ENCODE data around the gene A1BG. TPM values are rescaled to one million over a fixed set of nuclear protein-coding genes. Genes with fewer than 3 reads are reported as not detected.

A1BG gene
- total RNA-seq, 1 donor from 2014 or later: 31.5 TPM

DNA sequence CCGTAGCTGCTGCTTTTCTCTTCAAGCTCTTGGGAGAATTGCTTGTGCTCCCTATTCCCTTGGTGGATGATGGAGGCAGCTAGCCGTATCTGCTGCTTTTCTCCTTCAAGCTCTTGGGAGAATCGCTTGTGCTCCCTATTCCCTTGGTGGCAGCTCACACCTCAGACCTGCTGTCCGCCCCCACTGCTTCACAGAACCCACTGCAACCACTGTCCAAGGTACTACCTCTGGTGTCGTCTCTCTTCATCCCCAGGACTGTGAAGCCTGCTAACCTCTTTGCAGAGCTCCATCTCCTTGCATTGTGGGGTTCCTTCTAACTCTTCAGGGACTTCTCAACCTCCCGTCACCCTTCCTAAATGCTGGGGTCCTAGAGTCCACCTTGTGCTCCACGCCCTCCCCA is 52.7 kb downstream of the A1BG start:
- no peak for DNase-seq (ENCODE audit: low read depth)

DNA sequence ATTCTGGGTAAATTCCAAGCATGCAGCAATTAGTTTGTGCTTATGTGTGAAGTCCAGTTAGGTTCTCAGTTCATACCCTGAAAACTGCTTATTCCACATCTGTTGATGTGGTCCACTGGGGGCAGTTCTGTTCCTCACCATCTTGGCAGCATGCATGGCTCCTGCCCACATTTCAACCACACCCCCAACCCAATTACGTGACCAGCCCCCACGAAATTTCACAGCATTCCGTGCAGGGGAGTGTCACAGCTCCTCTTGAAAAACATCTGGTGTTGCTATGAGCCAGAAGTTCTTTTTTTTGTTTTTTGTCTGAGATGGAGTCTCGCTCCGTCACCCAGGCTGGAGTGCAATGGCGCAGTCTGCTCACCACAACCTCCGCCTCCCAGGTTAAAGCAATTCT is 57.2 kb downstream of the A1BG start:
- DNase-seq (ENCODE audit: low read depth): no peak

Small RNAs within 50 kb of the gene (microRNA-seq; reads per million reads assigned to microRNA genes)
- gene MIR4754 (not detected), gene MIR6806 (not detected)

Other genes with a start within 250 kb of the A1BG start
- gene ZNF329, start 202.7 kb downstream of the A1BG start, total RNA-seq: 11.2 and 13.2 TPM in 2 replicates
- 13.8 and 15.2 TPM in 2 replicates for gene ZNF274, start 170.4 kb downstream of the A1BG start, total RNA-seq
- 30.2 and 39.2 TPM in 2 replicates for gene ZNF544, start 124.6 kb downstream of the A1BG start, total RNA-seq
- gene ZNF8, start 74.5 kb downstream of the A1BG start, total RNA-seq: 7.6 and 8.0 TPM in 2 replicates
- 33.9 and 54.9 TPM in 2 replicates for gene ERVK3-1, start 48.1 kb downstream of the A1BG start, total RNA-seq
- gene ZSCAN22, start 26.5 kb downstream of the A1BG start, total RNA-seq: 2.8 and 3.5 TPM in 2 replicates
- gene ZNF497, start 9.3 kb upstream of the A1BG start, total RNA-seq: 1.5 and 1.7 TPM in 2 replicates
- 5.5 and 5.8 TPM in 2 replicates for gene ZNF837, start 27.5 kb upstream of the A1BG start, total RNA-seq
- gene RPS5, start 33.8 kb upstream of the A1BG start, total RNA-seq: 1,152 and 1,471 TPM in 2 replicates
- not detected in 2 replicates for gene RNF225, start 42.2 kb upstream of the A1BG start, total RNA-seq
- gene ZNF584, start 55.2 kb upstream of the A1BG start, total RNA-seq: 12.7 and 19.4 TPM in 2 replicates
- gene ZNF132, start 86.7 kb upstream of the A1BG start, total RNA-seq: 6.1 and 6.9 TPM in 2 replicates
- gene ZNF324B, start 98.1 kb upstream of the A1BG start, total RNA-seq: 6.8 and 8.3 TPM in 2 replicates
- 15.0 and 15.3 TPM in 2 replicates for gene ZNF324, start 113.6 kb upstream of the A1BG start, total RNA-seq
- gene ZNF446, start 122.9 kb upstream of the A1BG start, total RNA-seq: 12.6 and 14.1 TPM in 2 replicates
- gene SLC27A5, start 158.5 kb upstream of the A1BG start, total RNA-seq: 2.9 and 4.5 TPM in 2 replicates
- gene ZBTB45, start 166.3 kb upstream of the A1BG start, total RNA-seq: 7.2 and 10.9 TPM in 2 replicates
- gene TRIM28, start 190.6 kb upstream of the A1BG start, total RNA-seq: 238 and 268 TPM in 2 replicates
- gene CHMP2A, start 201.6 kb upstream of the A1BG start, total RNA-seq: 120 and 132 TPM in 2 replicates
- gene UBE2M, start 205.1 kb upstream of the A1BG start, total RNA-seq: 76.1 and 92.4 TPM in 2 replicates
- 20.4 and 22.3 TPM in 2 replicates for gene MZF1, start 219.8 kb upstream of the A1BG start, total RNA-seq